DOHH2 (cell line): ENCODE data around the gene OSBPL2.

Source experiments
- H3F3A ChIP-seq: fragments of 200-600 bp; sonication (generic), shearing (Covaris generic); 2 replicates; pipeline ENCODE4 v1.6.0; 2016; ENCODE audit warnings: antibody characterized with exemption, mild to moderate bottlenecking; ENCODE audit not compliant: control insufficient read depth, insufficient read depth
- H3K27ac ChIP-seq: fragments of 200-600 bp; sonication (generic); 2 replicates; pipeline ENCODE4 v1.5.1; 2014; ENCODE audit warnings: low read depth, mild to moderate bottlenecking, low read length, moderate library complexity
- H3K27me3 ChIP-seq: fragments of 200-600 bp; sonication (generic); 2 replicates; pipeline ENCODE4 v1.6.1; 2014; ENCODE audit warnings: mild to moderate bottlenecking, low read length, mixed read lengths; ENCODE audit not compliant: control insufficient read depth
- H3K36me3 ChIP-seq: fragments of 200-600 bp; sonication (generic); 2 replicates; pipeline ENCODE4 v1.6.1; 2014; ENCODE audit warnings: mild to moderate bottlenecking, low read length, moderate library complexity, mixed read lengths; ENCODE audit not compliant: control insufficient read depth
- H3K4me1 ChIP-seq: fragments of 200-600 bp; sonication (generic); 2 replicates; pipeline ENCODE4 v1.6.1; 2014; ENCODE audit warnings: mild to moderate bottlenecking, low read length, mixed read lengths; ENCODE audit not compliant: control insufficient read depth
- H3K4me2 ChIP-seq: fragments of 200-600 bp; sonication (generic); 2 replicates; pipeline ENCODE4 v1.6.0; 2014; ENCODE audit warnings: mild to moderate bottlenecking, low read length, moderate library complexity
- H3K4me3 ChIP-seq: fragments of 200-600 bp; sonication (generic); 2 replicates; pipeline ENCODE4 v1.5.1; 2014; ENCODE audit warnings: mild to moderate bottlenecking, low read length, mixed read lengths
- H3K79me2 ChIP-seq: fragments of 200-600 bp; sonication (generic); 2 replicates; pipeline ENCODE4 v1.6.1; 2014; ENCODE audit warnings: mild to moderate bottlenecking, low read length, mixed read lengths; ENCODE audit not compliant: control insufficient read depth
- H3K9me2 ChIP-seq: fragments of 200-600 bp; sonication (generic); replicated peaks from 2 replicates; pipeline ENCODE4 v1.6.1; 2014; ENCODE audit warnings: mild to moderate bottlenecking, low read length, mixed read lengths; ENCODE audit not compliant: control insufficient read depth
- H3K9me3 ChIP-seq: fragments of 200-600 bp; sonication (generic); 2 replicates; pipeline ENCODE4 v1.6.1; 2014; ENCODE audit warnings: antibody characterized with exemption, low read length, mixed read lengths; ENCODE audit not compliant: control insufficient read depth, insufficient read depth
- H4K20me1 ChIP-seq: fragments of 200-600 bp; sonication (generic); 2 replicates; pipeline ENCODE4 v1.6.0; 2014; ENCODE audit warnings: low read depth, mild to moderate bottlenecking, antibody characterized with exemption, low read length, moderate library complexity; ENCODE audit not compliant: control insufficient read depth, insufficient read depth
- EZH2phosphoT487 ChIP-seq: fragments of 200-600 bp; sonication (generic); IDR thresholded peaks from 2 replicates; pipeline ENCODE4 v1.6.1; 2017; ENCODE audit warnings: borderline replicate concordance, mild to moderate bottlenecking, antibody characterized with exemption, low read length, moderate library complexity, mixed read lengths
- TF ChIP-seq, protein P1 (sequence below): fragments of 200-600 bp; sonication (generic); IDR thresholded peaks from one replicate; pipeline ENCODE4 v1.5.1; 2014; ENCODE audit warnings: antibody characterized with exemption, mild to moderate bottlenecking, low read depth, low read length; ENCODE audit not compliant: poor library complexity, severe bottlenecking

Gene OSBPL2

DNA sequence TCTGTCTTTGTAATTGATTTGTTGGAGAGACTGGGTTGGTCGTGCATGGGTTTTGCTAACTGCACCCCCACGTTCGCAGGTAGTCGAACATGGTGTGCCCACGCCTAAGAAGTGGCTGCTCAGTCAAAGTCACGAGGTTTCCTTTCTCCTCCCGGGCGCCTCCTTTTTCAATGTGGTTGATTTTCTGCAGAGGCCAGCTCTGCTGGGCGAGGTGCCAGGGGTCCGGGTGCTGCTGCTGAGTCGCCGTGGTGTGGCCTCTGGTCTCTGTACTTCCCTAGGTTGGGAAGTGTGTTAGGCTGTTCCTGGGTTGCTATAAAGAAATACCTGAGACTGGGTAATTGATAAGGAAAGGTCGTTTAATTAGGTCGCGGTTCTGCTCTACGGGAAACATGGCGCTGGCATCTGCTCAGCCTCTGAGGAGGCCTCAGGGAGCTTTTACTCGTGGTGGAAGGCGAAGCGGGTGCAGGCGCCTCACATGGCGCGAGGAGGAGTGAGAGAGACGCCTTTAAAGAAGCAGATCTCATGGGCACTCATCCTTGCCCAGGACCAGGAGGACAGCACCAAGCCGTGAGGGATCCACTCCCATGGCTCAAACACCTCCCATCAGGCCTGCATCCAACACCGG is 14.1 kb downstream of the OSBPL2 start:
- Histone ChIP-seq H3K36me3 (no peaks in the 10 kb centered on the region), H3K27me3 (no peaks in the 10 kb centered on the region), H3K4me2 (no peak overlapping the region), H3F3A (no peaks in the 10 kb centered on the region), H3K79me2 (peaks cover 44% of the 10 kb centered on the region), H3K4me3 (no peak overlapping the region), H3K4me1 (peaks cover 6% of the 10 kb centered on the region), H4K20me1 (0 out of 2 replicates have a peak, but pooled peaks cover 3% of the 10 kb centered on the region), H3K9me2 (no peaks in the 10 kb centered on the region), H3K27ac (no peak overlapping the region), H3K9me3 (no peaks in the 10 kb centered on the region)
- TF ChIP-seq, protein P1, sequence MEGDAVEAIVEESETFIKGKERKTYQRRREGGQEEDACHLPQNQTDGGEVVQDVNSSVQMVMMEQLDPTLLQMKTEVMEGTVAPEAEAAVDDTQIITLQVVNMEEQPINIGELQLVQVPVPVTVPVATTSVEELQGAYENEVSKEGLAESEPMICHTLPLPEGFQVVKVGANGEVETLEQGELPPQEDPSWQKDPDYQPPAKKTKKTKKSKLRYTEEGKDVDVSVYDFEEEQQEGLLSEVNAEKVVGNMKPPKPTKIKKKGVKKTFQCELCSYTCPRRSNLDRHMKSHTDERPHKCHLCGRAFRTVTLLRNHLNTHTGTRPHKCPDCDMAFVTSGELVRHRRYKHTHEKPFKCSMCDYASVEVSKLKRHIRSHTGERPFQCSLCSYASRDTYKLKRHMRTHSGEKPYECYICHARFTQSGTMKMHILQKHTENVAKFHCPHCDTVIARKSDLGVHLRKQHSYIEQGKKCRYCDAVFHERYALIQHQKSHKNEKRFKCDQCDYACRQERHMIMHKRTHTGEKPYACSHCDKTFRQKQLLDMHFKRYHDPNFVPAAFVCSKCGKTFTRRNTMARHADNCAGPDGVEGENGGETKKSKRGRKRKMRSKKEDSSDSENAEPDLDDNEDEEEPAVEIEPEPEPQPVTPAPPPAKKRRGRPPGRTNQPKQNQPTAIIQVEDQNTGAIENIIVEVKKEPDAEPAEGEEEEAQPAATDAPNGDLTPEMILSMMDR: no peak
- no peak for TF ChIP-seq EZH2phosphoT487

DNA sequence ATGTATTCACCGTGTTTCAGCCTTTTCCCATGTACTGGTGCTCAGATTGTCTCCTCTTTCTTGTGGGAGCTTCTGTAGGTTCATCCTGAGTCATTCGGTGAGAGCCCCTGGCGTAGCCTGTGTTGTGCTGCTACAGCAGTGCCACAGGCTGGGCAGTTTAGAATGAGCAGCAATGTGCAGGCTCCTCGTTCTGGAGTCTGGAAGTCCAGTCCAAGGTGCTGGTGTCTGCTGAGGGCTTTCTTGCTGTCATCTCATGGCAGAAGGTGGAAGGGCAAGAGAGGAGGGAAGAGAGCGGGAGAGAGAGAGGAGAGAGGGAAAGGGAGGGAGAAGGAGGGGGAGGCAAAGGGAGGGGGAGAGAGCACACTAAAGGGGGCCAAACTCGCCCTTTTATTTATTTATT is 15.1 kb downstream of the OSBPL2 start:
- Histone ChIP-seq H3K27ac (no peak overlapping the region), H3K27me3 (no peaks in the 10 kb centered on the region), H3K79me2 (peaks cover 41% of the 10 kb centered on the region), H3K4me3 (no peak overlapping the region), H3K4me2 (no peak overlapping the region), H3K9me3 (no peaks in the 10 kb centered on the region), H3K36me3 (no peaks in the 10 kb centered on the region), H4K20me1 (0 out of 2 replicates have a peak, but pooled peaks cover 4% of the 10 kb centered on the region), H3K4me1 (peaks cover 6% of the 10 kb centered on the region), H3K9me2 (no peaks in the 10 kb centered on the region), H3F3A (no peaks in the 10 kb centered on the region)
- TF ChIP-seq EZH2phosphoT487: no peak
- TF ChIP-seq, protein P1: no peak

DNA sequence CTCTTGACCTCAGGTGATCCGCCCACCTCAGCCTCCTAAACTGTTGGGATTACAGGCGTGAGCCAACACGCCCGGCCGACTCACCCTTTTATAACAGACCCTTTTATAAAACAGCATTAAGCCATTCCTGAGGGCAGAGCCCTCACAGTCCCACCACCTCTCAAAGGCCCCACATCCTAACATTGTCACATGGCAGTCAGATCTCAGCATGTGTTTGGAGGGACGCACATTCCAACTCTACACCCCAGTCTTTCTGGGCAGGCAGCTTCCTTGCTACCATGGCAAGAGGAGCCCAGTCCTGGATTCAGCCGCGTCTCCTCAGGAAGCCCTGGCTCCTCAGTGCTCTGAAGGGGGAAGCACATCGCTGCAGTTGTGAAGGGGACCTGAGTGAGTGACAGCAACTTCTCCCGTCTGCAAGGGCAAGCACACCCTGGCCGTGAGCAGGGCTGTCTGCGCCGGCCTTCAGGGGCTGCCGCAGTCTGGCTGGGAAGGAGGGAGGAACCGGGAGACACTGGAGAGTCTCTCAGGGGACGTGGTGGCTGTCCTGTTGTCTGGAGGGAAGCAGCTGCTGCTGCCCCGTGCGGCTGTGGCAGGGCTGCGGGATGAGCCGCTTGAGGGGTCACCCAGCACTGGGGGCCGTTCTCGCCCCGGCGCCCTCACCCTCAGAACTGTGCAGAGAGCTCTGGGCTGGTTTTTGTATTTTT is 15.9 kb downstream of the OSBPL2 start:
- H3F3A ChIP-seq: no peaks in the 10 kb centered on the region
- H3K9me2 ChIP-seq: no peaks in the 10 kb centered on the region
- H4K20me1 ChIP-seq: 0 out of 2 replicates have a peak, but pooled peaks cover 5% of the 10 kb centered on the region
- no peak overlapping the region for H3K27ac ChIP-seq
- peaks cover under 1% of the 10 kb centered on the region for H3K4me1 ChIP-seq
- no peak for TF ChIP-seq EZH2phosphoT487
- TF ChIP-seq, protein P1: no peak
- peaks cover 35% of the 10 kb centered on the region for H3K79me2 ChIP-seq
- no peaks in the 10 kb centered on the region for H3K27me3 ChIP-seq
- no peak overlapping the region for H3K4me3 ChIP-seq
- no peaks in the 10 kb centered on the region for H3K9me3 ChIP-seq
- H3K4me2 ChIP-seq: no peak overlapping the region
- H3K36me3 ChIP-seq: no peaks in the 10 kb centered on the region
